ENCODE results near the gene ENPP3. TPM values are rescaled to one million over a fixed set of nuclear protein-coding genes. Genes with fewer than 3 reads are reported as not detected.

The ENPP3 gene
- total and polyA plus RNA-seq, 10 donors = 0.23 to 1.3 (median 0.54) TPM

- 76 to 97% (median 94%) methylated on average over 1 of the region's 1 CpG for WGBS, 5 donors
- Histone ChIP-seq H3K9me3 (no peaks in the 10 kb centered on the region), H3K4me3 (no peak overlapping the region), H3K27ac (no peak overlapping the region), H3K36me3 (no peaks in the 10 kb centered on the region), H3K4me1 (no peaks in the 10 kb centered on the region), H3K27me3 (replicated peaks in 1 of 7) (no peaks in the 10 kb centered on the region)
- no peak for DNase-seq
- TF ChIP-seq POLR2AphosphoS5 (IDR thresholded peaks at IDR 0.05) (no peak), POLR2A (IDR thresholded peaks at IDR 0.05) (no peak), CTCF (IDR thresholded peaks at IDR 0.05 in 8 of 11, conservative IDR thresholded peaks at IDR 0.05 in 3 of 11) (no peak)
- intact Hi-C loops (cut with DNase I; ENCODE audit: low total_unique reads) = no loop called here
Measured at GRCh38 chr6:131754088-131754487, 117.0 kb downstream of the ENPP3 start.

- H3K4me3 ChIP-seq = no peak overlapping the region
- DNase-seq = no peak
- TF ChIP-seq POLR2A (IDR thresholded peaks at IDR 0.05) = no peak
- no peak for TF ChIP-seq CTCF (IDR thresholded peaks at IDR 0.05 in 8 of 11, conservative IDR thresholded peaks at IDR 0.05 in 3 of 11)
- TF ChIP-seq POLR2AphosphoS5 (IDR thresholded peaks at IDR 0.05) = no peak
- H3K36me3 ChIP-seq = no peaks in the 10 kb centered on the region
- no peak overlapping the region for H3K27ac ChIP-seq
- no peaks in the 10 kb centered on the region for H3K4me1 ChIP-seq
- 39 to 53% (median 48%) methylated on average over 9 of the region's 9 CpGs for WGBS, 5 donors
- intact Hi-C loops (cut with DNase I; ENCODE audit: low total_unique reads) = no loop called here
- H3K9me3 ChIP-seq = no peaks in the 10 kb centered on the region
- H3K27me3 ChIP-seq (replicated peaks in 1 of 7) = no peaks in the 10 kb centered on the region
Measured at GRCh38 chr6:131754715-131755567, 117.8 kb downstream of the ENPP3 start.

DNA sequence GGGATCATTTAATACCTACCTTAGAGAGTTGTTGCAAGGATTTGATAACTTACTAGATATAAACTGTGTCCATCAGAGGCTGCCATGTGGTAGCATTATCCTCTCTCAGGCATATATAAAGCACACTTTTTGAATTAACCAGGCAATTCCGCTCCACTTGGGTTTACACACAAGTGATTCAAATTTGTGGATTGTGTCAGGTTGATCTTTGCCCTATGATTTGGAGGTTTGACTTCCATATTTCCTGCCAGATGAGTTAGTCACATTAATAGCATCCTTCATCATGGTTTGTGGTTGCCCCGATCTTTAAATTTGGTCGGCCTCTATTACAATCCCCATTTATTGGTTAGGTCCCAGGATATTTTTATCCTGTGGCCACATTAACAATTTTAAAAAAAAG lies 118.5 kb downstream of the ENPP3 start:
- intact Hi-C loops (cut with DNase I; ENCODE audit: low total_unique reads) = no loop called here
- H3K36me3 ChIP-seq = no peaks in the 10 kb centered on the region
- TF ChIP-seq POLR2A (IDR thresholded peaks at IDR 0.05) (no peak), POLR2AphosphoS5 (IDR thresholded peaks at IDR 0.05) (no peak), CTCF (IDR thresholded peaks at IDR 0.05 in 8 of 11, conservative IDR thresholded peaks at IDR 0.05 in 3 of 11) (no peak)
- H3K9me3 ChIP-seq = no peaks in the 10 kb centered on the region
- no peak overlapping the region for H3K27ac ChIP-seq
- H3K4me1 ChIP-seq = no peaks in the 10 kb centered on the region
- H3K27me3 ChIP-seq (replicated peaks in 1 of 7) = no peaks in the 10 kb centered on the region
- H3K4me3 ChIP-seq = no peak overlapping the region
- no peak for DNase-seq
- 90 to 97% (median 93%) methylated on average over 3 of the region's 3 CpGs for WGBS, 5 donors

DNA sequence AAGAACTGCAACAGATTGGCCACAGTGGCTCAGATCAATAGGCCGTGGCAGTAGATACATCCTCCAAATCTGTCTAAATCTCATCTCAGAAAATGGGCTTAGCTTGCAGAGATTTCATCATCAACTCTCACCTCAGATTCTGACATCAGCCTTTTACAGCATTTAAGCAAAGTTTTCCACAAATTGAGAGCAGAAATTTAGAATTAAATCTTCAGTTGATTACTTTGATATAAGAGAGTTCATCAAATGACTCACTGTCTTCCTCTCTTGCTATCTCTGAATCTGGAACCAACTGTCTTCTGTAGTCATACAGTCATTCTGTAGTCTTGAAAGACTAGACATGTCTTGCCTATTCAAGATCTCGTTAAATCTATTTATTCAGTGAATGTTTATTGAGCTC lies 118.9 kb downstream of the ENPP3 start:
- TF ChIP-seq CTCF (IDR thresholded peaks at IDR 0.05 in 8 of 11, conservative IDR thresholded peaks at IDR 0.05 in 3 of 11) (no peak), POLR2A (IDR thresholded peaks at IDR 0.05) (no peak), POLR2AphosphoS5 (IDR thresholded peaks at IDR 0.05) (no peak)
- no peak overlapping the region for H3K4me3 ChIP-seq
- H3K27me3 ChIP-seq (replicated peaks in 1 of 7) = no peaks in the 10 kb centered on the region
- no peaks in the 10 kb centered on the region for H3K36me3 ChIP-seq
- 79 to 96% (median 83%) methylated on average over 2 of the region's 2 CpGs for WGBS, 5 donors
- H3K9me3 ChIP-seq = no peaks in the 10 kb centered on the region
- intact Hi-C loops (cut with DNase I; ENCODE audit: low total_unique reads) = no loop called here
- DNase-seq = no peak
- H3K27ac ChIP-seq = no peak overlapping the region
- H3K4me1 ChIP-seq = no peaks in the 10 kb centered on the region
